ENCODE data around the gene RASEF. TPM values are rescaled to one million over a fixed set of nuclear protein-coding genes. Genes with fewer than 3 reads are reported as not detected.

The RASEF gene
- total and polyA plus RNA-seq, 2 donors (not counting 1 experiment from before 2014, with no cell fraction given): not detected

GRCh38 chr9:83109296-83109695, 46.4 kb upstream of the RASEF start:
- Histone ChIP-seq H3K4me3 (ENCODE audit: control extremely low read depth in 1 of 5, extremely low read depth in 1 of 5, insufficient read depth in 1 of 5, low read depth in 2 of 5, low read length in 4 of 5) (no peak overlapping the region), H3K9ac (ENCODE audit: low read length) (no peak overlapping the region), H3K79me2 (ENCODE audit: control insufficient read depth, insufficient read depth, low read length) (no peaks in the 10 kb centered on the region), H3K27me3 (replicated peaks in 1 of 4; ENCODE audit: control extremely low read depth in 1 of 4, control insufficient read depth in 3 of 4, insufficient read depth in 4 of 4, low read length in 3 of 4) (no peaks in the 10 kb centered on the region), H3K4me1 (ENCODE audit: control insufficient read depth in 2 of 2, insufficient read depth in 2 of 2, low read length in 2 of 2) (no peaks in the 10 kb centered on the region), H3K4me2 (replicated peaks; ENCODE audit: low read depth, low read length, poor library complexity, severe bottlenecking) (no peak overlapping the region), H3K36me3 (replicated peaks in 1 of 2; ENCODE audit: control extremely low read depth in 1 of 2, control insufficient read depth in 1 of 2, extremely low read depth in 1 of 2, insufficient read depth in 2 of 2, low read length in 1 of 2) (no peaks in the 10 kb centered on the region), H2AFZ (ENCODE audit: insufficient read depth, low read depth, low read length, poor library complexity, severe bottlenecking) (no peak overlapping the region), H4K20me1 (ENCODE audit: control insufficient read depth, insufficient read depth, low read length, poor library complexity, severe bottlenecking) (no peaks in the 10 kb centered on the region), H3K9me3 (ENCODE audit: control extremely low read depth in 1 of 3, control insufficient read depth in 2 of 3, insufficient read depth in 1 of 3, low read length in 2 of 3) (peaks cover 0 to 4% (median 0%) of the 10 kb centered on the region in 3 donors), H3K27ac (ENCODE audit: low read length in 2 of 2) (no peak overlapping the region)
- H3K27ac Mint-ChIP-seq: no peak overlapping the region
- 92% methylated on average over 2 of the region's 3 CpGs for WGBS (ENCODE audit: insufficient coverage)
- POLR2A ChIA-PET: no interaction called here
- no peaks in the 10 kb centered on the region for H3K27me3 Mint-ChIP-seq
- TF ChIP-seq CTCF (IDR thresholded peaks at IDR 0.05) (no peak), EZH2 (IDR thresholded peaks at IDR 0.05; ENCODE audit: borderline replicate concordance, insufficient read depth, low read depth, low read length, poor library complexity, severe bottlenecking) (no peak)
- DNase-seq: no peak
- H3K4me3 Mint-ChIP-seq: no peak overlapping the region
- no peak for ATAC-seq (ENCODE audit: low read depth)
- peaks cover 5% of the 10 kb centered on the region for H3K9me3 Mint-ChIP-seq (ENCODE audit: insufficient read depth)
- CTCF ChIA-PET: interaction anchor here (0.6 kb wide), 1 partner anchor 72 kb away, joined by 4 read pairs; no protein-coding TSS in a partner anchor
- intact Hi-C loops (cut with micrococcal nuclease): no loop called here
- H3K4me1 Mint-ChIP-seq: no peaks in the 10 kb centered on the region

GRCh38 chr9:83108208-83108607, 45.3 kb upstream of the RASEF start:
- ATAC-seq (ENCODE audit: low read depth): no peak

More at GRCh38 chr9:83108208-83108607, 45.3 kb upstream of the RASEF start:
- intact Hi-C loops (cut with micrococcal nuclease): no loop called here
- H3K27ac Mint-ChIP-seq: no peak overlapping the region
- H3K9me3 Mint-ChIP-seq (ENCODE audit: insufficient read depth): no peaks in the 10 kb centered on the region
- H4K20me1 ChIP-seq (ENCODE audit: control insufficient read depth, insufficient read depth, low read length, poor library complexity, severe bottlenecking): no peaks in the 10 kb centered on the region
- no peak overlapping the region for H3K27ac ChIP-seq (ENCODE audit: low read length in 2 of 2)
- H3K4me2 ChIP-seq (replicated peaks; ENCODE audit: low read depth, low read length, poor library complexity, severe bottlenecking): no peak overlapping the region
- no peaks in the 10 kb centered on the region for H3K4me1 Mint-ChIP-seq
- no peaks in the 10 kb centered on the region for H3K79me2 ChIP-seq (ENCODE audit: control insufficient read depth, insufficient read depth, low read length)
- H3K36me3 ChIP-seq (replicated peaks in 1 of 2; ENCODE audit: control extremely low read depth in 1 of 2, control insufficient read depth in 1 of 2, extremely low read depth in 1 of 2, insufficient read depth in 2 of 2, low read length in 1 of 2): no peaks in the 10 kb centered on the region
- TF ChIP-seq EZH2 (IDR thresholded peaks at IDR 0.05; ENCODE audit: borderline replicate concordance, insufficient read depth, low read depth, low read length, poor library complexity, severe bottlenecking) (no peak), CTCF (IDR thresholded peaks at IDR 0.05) (no peak)
- H3K4me3 Mint-ChIP-seq: no peak overlapping the region
- no peak for DNase-seq
- no peak overlapping the region for H3K4me3 ChIP-seq (ENCODE audit: control extremely low read depth in 1 of 5, extremely low read depth in 1 of 5, insufficient read depth in 1 of 5, low read depth in 2 of 5, low read length in 4 of 5)
- no peaks in the 10 kb centered on the region for H3K27me3 ChIP-seq (replicated peaks in 1 of 4; ENCODE audit: control extremely low read depth in 1 of 4, control insufficient read depth in 3 of 4, insufficient read depth in 4 of 4, low read length in 3 of 4)
- H3K9me3 ChIP-seq (ENCODE audit: control extremely low read depth in 1 of 3, control insufficient read depth in 2 of 3, insufficient read depth in 1 of 3, low read length in 2 of 3): no peaks in the 10 kb centered on the region
- CTCF ChIA-PET: no interaction called here
- no peaks in the 10 kb centered on the region for H3K4me1 ChIP-seq (ENCODE audit: control insufficient read depth in 2 of 2, insufficient read depth in 2 of 2, low read length in 2 of 2)
- H3K27me3 Mint-ChIP-seq: no peaks in the 10 kb centered on the region
- no peak overlapping the region for H3K9ac ChIP-seq (ENCODE audit: low read length)
- no peak overlapping the region for H2AFZ ChIP-seq (ENCODE audit: insufficient read depth, low read depth, low read length, poor library complexity, severe bottlenecking)
- POLR2A ChIA-PET: no interaction called here
